ENCODE results near the gene ZC3H7B.

ZC3H7B gene

DNA sequence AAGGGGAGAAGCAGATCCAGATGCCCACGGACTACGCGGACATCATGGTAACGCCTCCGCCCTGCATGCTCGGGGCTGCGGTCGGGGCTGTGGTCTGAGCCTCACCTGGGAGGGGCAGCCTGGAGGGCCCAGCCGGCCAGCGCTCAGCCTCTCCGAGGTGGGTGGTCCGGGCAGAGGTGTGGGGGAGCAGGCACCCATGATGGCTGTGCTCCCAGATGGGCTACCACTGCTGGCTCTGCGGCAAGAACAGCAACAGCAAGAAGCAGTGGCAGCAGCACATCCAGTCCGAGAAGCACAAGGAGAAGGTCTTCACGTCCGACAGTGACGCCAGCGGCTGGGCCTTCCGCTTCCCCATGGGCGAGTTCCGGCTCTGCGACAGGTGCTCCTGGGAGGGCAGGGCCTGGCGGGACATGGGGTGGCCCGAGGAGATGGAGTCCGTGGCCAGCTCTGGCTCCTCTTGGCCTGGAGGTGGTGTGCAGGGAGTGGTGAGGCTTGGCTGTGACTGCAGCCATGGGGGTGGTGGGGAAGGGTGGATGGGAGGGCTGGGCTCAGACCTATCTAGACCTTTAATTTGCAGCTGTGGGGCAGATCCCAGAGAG, 55.2 kb downstream of the ZC3H7B start:
- DNase-seq (ENCODE audit: low spot score): no peak

DNA sequence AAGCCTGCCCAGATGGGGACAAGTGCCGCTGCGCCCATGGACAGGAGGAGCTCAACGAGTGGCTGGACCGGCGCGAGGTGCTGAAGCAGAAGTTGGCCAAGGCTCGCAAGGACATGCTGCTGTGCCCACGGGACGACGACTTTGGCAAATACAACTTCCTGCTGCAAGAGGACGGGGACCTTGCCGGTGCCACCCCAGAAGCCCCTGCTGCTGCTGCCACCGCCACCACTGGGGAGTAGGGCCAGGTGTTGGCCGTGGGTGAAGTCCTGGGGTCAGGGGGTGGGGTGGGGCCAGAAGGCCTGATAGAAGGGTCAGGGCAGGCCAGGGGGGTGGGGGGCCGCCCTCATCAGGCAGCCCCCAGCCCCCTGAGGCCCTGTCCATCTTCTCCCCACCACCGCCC, 55.9 kb downstream of the ZC3H7B start:
- no peak for DNase-seq (ENCODE audit: low spot score)

DNA sequence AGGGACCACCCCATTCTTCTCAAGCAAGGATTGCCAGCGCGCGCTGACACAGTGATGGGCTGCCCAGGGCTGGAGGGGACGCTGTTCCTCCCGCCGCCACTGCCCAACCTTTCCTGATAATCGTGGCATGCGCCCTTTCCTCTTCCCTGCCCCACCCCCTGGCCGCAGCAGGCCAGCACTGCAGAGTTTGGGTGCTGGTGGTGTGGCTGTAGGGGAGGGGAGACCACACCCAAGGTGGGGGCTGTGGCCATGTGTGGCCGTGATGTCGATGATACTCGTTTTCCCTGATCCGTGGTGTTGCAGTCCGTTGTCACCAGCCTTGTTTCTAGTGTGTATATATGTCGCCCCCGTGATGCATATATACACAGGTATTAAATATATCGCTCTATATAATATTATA, 57.6 kb downstream of the ZC3H7B start:
- DNase-seq (ENCODE audit: low spot score): no peak

DNA sequence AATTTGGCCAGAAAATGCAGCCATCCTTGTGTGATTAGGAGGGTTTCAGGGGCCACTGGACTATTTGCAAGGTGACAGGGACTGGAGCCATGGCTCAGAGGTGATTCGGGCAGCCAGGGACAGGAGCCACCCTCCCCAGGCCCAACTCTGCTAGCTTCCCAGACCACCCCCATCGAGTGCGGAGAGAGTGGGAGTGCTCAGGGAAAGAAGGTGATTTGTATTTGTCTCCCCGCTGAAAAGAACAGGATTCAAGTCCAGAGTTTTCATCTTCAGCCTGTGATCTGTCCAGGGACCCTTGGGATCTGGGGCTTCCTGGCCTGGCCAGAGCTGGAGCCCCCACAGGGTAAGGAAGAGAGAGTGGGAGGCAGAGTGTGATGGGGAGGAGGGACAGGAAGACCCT, 58.1 kb downstream of the ZC3H7B start:
- DNase-seq (ENCODE audit: low spot score): no peak

DNA sequence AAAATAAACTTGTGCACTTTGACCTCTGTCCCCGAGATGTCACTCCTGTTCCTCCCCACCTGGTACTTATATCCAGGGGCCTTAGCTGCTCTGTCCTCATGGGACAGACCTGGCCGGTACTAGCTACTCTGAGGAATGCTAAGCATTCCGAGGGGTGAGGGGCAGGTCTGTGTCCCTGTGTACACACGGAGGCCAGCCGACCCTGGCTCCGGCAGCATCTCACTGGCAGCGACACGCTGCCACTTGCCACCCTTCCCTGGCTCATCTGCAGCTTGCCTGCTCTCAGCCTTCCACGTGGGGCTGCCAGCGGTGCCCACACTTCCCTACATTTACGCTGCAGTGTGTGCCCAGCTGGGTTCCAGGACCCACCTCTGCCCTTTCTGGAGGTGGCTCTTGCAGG, 58.8 kb downstream of the ZC3H7B start:
- no peak for DNase-seq (ENCODE audit: low spot score)

DNA sequence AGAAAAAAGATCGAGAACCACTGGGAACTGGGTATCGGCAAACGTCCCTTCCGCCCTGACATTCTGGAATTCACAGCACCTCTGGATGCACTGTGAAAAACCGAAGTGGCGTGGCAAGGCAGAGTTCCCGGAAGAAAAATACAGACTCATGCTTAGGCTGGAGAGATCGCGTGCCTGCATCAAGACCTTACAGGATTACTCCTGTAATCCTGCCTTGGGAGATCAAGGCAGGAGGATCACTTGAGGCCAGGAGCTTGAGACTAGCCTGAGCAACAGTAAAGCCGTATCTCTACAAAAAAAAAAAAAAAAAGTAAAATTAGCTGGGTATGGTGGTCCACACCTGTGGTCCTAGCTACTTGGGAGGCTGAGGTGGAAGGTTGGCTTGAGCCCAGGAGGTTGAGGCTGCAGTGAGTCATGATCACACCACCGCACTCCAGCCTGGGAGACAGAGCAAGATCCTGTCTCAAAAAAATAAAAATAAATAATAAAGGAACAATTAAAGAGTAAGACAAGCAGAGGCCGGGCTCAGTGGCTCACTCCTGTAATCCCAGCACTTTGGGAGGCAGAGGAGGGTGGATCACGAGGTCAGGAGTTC, 60.5 kb downstream of the ZC3H7B start:
- no peak for DNase-seq (ENCODE audit: low spot score)

DNA sequence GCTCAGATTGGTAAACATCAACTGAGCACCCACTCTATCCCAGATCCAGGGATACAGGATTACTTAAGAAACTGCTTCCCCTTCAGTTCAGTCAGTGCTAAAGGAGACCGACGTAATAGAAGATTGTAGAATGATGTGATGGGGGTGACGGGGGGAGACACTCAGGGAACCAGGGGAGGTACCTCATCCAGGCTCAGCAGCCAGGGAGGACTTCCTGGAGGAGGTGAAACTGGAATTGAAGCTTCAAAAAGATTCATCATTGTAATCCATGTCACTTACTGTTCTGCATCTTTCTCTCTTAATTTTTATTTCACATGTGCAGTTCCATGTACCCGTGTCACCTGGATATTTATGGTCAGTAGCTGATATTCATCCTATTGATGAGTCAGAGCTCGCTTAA, 61.3 kb downstream of the ZC3H7B start:
- no peak for DNase-seq (ENCODE audit: low spot score)

DNA sequence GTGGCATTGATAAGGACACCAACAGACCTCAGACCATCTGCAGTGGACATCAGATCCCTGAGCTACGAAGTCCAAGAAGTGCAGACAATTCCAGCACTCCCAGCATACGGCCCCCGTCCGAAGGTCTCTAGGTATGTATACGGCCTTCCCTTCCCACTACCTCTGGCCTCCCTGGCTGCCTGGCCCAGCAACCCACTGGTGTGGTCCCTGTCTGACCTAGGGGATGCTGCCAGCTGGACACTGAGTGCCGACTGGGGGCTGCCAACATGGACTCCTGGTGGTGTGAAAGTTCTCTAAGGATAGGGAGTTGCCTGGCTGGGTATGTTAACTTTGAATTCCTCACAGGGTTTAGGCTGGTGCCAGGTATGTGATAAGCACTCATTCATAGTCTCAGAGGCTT, 62.9 kb downstream of the ZC3H7B start:
- no peak for DNase-seq (ENCODE audit: low spot score)

DNA sequence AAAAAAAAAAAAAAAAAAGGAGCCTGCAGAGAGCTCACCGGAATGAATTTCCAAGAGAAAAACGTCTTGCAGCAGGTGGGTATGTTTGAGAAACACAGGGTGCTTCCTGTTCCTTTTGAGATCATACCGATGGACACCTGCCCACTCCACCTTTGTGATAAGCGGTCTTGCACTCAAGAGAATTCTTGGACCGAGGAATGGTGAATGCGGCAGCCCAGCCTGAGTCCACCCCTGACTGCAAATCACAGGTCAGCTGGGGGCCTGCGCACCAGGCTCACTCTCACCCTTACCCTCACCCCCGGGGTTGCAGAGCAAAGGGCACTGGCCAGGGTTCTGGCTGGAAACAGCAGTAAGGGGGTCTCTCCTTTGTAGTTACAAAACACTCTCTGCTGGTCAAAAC, 63.6 kb downstream of the ZC3H7B start:
- no peak for DNase-seq (ENCODE audit: low spot score)

DNA sequence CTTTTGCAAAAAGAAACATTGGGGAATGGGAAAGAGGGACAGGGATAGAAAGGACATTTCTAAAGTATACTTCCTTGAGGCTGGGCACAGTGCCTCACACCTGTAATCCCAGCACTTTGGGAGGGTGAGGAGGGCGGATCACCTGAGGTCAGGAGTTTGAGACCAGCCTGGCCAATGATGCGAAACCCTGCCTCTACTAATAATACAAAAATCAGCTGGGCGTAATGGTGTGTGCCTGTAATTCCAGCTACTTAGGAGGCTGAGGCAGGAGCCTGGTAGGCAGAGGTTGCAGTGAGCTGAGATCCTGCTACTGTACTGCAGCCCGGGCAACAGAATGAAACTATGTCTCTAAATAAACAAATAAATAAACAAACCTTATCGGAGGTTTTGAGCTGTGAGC, 64.1 kb downstream of the ZC3H7B start:
- DNase-seq (ENCODE audit: low spot score): no peak

DNA sequence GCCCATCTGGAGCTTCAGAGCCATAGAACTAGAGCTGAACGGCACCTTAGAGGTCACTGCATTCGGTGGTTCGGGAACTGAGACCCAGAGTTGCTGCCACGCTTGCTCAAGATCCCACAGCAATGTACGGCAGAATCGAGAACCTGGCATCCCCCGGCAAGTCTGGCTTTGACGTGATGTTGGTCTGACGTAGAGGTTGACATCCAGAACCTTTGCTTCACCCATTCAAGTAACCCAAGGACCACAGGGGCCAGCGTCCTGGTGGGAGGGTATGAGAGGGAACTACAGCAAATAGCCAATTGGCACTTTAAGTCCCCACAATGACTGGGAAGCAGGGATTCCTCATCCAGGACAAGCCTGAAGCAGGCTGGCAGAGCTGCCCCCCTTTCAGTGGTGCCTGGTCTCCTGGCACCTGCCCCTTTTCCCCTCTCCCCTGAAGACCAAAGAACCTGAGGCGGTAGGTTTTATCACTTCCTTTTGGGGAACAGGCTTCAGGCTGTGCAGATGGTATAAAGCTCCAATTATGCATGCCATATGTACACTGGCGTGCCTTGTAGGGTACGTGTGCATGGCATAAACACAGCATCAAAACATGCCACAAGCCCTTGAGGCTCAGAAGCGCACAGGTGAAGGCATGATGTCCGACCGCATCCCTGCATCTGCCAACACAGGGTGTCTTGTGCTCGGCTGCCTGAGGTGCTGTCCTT, 65.2 kb downstream of the ZC3H7B start:
- no peak for DNase-seq (ENCODE audit: low spot score)

DNA sequence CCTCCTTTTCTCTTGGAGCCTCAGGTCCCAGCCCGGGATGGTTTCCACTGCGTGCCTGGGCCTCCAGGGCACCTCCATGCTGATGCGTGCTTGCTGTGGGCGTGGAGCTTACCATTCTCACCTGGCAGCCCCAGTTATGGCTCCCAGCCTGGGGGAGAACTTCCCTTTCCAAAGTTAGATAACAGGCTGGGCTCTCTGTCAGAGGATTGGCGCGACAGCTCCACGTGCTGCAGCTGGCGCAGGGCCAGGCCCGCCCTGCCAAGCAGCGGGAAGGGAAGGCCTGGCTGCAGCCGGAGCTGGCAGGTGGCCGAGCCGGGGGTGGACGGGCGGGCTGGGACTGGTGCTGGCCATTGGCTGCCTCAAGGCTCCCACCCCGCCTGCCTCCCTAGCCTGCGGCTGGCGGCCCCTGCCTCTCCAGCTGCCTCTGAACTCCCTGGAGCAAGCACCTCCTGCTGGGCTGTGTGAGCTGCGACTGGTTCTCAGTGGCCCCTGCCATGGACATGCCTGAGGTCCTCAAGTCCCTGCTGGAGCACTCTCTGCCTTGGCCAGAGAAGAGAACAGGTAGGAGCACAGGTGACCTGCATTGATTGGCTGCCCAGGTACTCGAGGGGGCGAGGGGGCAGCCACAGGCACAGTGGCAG, 65.8 kb downstream of the ZC3H7B start:
- DNase-seq (ENCODE audit: low spot score): peak; percentile 99

DNA sequence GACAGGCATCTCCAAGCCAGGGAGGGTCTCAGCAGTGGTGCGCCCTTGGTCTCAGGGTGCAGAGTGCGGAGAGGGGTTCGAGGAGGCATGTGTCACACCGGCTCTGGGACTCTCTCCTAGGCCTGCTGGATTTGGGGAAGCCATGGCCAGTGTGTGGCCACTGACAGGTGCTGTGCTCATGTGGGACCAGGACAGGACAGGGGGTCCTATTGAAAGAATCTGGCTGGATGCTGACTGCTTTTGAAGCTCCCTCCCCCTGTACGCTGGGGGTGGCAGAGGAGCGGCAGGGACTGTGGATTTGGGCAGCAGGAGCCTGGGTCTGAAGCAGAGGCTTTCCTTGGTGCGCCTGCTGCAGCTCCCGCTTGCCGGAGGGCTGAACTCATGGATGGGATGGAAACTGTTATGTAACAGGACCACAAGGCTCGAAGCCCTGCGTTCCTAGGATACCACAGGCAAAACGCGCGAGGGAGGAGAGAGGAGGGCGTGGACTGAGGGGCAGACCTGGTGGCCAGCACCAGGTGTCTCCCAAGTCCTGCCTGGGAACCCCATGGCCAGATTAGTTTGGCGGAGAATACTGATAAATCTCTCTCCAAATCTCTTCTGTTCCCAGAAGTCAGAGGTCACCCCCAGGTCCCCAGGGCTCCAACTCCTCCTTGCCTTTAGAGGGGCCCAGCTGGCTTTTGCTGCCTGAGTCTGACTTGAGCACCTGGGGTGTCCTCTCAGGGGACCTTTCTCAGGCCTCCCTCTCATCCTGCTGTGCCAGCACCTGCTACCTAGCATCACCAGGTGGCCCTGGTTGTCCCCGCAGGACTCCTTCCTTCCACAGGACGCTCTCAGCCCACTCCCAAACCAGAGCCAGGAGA, 66.6 kb downstream of the ZC3H7B start:
- peak; percentile 80 for DNase-seq (ENCODE audit: low spot score)

DNA sequence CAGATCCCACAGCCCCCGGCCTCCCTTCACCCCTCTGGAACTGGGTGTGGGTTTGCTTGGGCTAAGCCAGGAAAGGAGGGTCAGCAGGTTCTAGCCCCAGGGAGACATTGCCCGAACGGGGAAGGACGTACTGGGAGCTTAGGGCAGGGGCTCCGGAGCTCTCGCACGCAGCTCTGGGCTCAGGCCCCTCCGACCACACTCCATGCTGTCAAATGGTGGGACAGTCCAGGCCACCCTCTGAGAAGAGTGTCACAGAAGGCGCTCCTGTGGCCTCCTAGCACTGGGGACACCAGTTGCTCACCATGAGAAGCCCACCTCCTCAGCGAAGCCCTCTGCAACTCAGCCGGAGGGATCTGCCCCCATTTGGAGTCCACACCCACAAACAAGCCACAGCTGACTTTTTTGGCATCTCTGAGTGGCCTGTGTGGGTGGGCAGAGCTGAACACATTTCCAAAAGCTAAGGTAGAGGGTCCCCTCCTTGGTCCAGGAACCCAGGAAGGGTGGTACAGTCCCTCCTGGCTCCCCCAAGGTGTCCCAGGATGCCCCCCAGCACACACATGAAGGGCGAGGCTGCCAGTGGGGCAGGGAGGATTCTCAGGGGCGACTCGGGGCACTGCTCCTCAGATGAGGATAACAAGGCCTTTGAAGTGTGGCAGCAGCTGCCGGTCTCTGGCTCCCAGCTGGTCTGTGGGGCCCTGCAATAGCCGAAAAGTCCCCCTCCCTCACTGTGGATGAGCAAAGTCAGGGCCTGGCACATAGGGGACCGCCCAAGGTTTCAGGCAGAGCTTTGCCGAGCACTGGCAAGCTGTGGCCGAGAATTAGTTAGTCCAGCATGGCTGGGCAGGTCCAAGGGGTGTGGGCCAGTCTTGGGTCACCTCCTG, 67.5 kb downstream of the ZC3H7B start:
- peak; percentile 59 for DNase-seq (ENCODE audit: low spot score)

DNA sequence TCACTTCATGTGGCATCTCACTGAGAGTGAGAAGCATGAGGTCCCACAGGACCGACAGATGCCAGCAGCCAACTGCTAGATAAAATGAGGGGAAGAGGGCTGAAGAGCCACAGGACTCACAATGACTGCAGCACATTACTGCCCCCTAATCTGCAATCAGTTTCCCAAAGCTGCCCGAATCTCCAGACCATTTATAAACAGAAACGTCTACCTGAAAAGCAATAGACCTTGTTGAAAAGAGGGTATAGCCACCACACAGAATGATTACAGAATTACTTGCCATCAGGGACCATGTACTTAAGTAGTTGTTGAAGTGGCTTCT, 68.1 kb downstream of the ZC3H7B start:
- no peak for DNase-seq (ENCODE audit: low spot score)

DNA sequence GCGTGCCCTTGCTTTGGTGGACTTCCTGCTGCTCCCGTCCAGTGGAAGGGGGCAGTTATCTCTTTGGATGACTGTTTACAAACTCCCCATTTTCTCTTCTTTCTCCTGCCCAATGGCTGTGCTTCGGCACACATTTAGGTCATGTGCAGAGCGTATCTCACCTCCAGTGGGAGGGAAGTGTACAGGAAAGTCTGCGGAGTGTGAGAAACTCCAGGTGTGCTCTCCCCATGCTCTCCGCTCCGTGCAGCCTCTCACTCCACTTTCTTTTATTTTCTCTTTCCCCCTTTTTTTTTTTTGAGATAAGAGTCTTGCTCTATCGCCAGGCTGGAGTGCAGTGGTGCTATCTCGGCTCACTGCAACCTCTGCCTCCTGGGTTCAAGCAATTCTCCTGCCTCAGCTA, 68.5 kb downstream of the ZC3H7B start:
- DNase-seq (ENCODE audit: low spot score): no peak

DNA sequence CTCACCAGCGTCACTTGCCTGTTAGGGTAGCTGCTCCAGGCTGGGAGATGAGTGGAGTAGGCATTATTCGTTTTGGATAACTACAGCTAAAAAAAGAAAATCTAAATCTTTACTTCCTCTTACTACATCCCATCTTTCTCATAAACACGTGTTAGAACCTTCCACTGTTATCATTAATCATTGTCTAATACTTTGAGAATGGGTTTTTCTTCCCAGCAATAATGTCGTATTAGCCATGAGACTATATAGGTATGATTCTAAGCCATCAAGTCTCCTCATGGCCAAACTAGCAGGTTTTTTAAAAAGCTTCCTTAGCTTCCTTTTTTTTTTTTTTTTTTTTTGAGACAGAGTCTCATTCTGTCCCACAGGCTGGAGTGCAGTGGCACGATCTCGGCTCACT, 76.5 kb downstream of the ZC3H7B start:
- no peak for DNase-seq (ENCODE audit: low spot score)

DNA sequence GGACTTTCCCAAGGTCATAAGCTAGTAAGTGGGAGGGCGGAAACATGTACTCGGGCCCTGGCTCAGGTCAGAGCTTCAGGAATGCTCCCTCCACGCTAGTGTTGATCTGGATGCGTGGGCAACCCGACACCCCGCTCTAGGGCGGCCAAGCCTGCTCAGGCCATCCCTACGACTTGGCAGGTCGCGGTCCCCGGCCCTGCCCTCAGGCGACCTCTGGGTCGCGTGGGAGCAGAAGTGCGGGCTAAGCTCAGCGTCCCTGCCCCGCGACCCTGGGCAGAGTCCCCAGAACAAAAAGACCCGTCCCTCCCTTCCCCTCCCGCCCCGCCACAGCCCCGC, 79.6 kb downstream of the ZC3H7B start:
- DNase-seq (ENCODE audit: low spot score): no peak

DNA sequence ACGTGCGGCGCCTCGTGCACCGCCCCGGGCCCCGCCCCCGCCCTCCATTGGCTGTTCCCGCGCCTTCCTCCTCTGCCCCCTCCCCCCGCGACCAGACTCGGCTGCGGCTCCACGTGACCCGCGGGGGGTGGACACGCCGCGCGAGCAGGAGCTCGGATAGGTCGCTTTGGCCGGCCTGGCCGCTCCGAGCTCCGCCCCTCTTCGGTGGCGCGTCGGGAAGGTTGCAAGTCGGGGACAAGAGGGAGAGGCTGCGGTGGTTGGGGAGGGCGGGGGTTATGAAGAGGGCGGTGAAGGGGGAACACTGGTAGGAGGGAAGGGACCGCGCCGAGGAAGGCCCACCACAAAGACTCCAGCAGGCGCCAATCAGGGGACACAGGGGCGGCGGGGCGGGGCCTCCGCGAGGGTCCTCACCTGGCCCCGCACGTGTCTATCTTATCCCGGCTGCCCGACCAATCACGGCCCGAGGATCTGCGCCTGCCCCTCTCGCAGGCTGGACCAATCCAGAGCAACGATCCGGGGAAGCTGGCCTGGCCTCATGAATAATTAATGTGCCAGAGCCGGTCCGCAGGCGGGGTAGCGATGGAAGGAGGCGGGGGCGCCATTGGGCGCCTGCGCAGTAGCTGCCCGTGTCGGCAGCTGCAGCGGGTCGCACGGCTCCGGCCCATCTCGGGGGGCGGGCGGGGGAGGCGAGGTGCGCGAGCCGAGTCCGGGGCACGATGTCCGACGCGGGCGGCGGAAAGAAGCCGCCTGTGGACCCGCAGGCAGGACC, 80.2 kb downstream of the ZC3H7B start, which contains the start of gene TEF:
Gene TEF, plus strand, starts transcription at position 614 of the 769 bp plus-strand sequence. Its CDS starts 103 bp downstream, at position 717.
- DNase-seq (ENCODE audit: low spot score): peak; percentile 99

DNA sequence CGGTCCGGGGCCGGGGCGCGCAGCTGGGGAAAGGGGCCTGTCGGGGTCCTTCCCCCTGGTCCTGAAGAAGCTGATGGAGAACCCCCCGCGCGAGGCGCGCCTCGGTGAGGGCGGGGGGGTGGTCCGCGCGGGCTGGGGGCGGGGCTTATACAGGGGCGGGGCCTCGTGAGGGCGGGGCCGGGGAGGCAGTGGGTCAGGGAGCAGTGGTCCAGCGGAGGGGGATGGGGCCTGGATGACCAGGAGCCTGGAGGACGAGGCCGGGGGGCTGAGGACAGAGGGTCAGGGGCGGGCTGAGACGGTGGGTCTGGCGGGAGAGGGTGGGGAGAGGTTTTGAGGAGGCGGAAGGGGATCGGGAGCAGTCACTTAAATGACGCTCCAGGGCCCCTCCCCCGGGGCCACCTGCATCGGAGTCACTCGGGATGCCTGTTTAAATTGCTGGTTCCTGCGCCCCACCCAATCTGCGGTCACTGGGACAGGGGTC, 80.8 kb downstream of the ZC3H7B start:
- DNase-seq (ENCODE audit: low spot score): peak; percentile 73

Data from Ammon's horn (tissue), 1 donor.